GM12891 (cell line): Measurements from ENCODE around the gene DNAJC15.

Source experiments
- POLR2A ChIP-seq: IDR thresholded peaks from 2 replicates; pipeline ENCODE4 v1.6.1; 2011; ENCODE audit warnings: low read depth, low read length, control low read depth
- POLR2AphosphoS5 ChIP-seq: IDR thresholded peaks from 2 replicates; pipeline ENCODE4 v1.6.1; 2011; ENCODE audit warnings: low read depth, low read length, control low read depth
- SPI1 ChIP-seq: IDR thresholded peaks from 2 replicates; pipeline ENCODE4 v1.6.1; 2011; ENCODE audit warnings: low read depth, low read length, control low read depth

- TF ChIP-seq POLR2A (no peak), POLR2AphosphoS5 (no peak), SPI1 (no peak)
Observed at GRCh38 chr13:43089912-43090498, 66.6 kb downstream of the DNAJC15 start.
